GM12872 (cell line): Measurements from ENCODE around the gene SLC4A7.

Source experiments
- TF ChIP-seq, protein P1 (sequence below): IDR thresholded peaks from 3 replicates; pipeline ENCODE4 v1.5.1; 2011; ENCODE audit warnings: low read depth, mild to moderate bottlenecking, low read length, moderate library complexity; ENCODE audit not compliant: insufficient read depth

SLC4A7 gene

DNA sequence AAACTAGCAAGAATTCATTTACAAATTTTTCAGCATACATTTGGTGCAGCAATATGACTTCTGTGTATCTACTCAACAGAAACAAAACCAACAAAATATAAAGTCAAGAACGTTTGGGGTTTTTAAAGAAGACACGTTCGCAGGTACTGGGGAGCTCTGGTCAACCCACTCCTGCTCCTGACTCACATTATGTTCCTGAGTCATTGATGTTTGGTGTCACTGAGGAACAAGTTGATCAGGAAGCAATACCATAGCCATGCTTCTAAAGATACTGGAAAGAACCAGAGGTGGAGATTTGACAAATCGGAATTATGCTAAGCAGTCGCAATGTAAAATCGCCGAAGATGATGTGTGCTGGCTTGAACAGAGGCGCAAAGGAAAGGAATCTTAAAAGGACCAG, 22.0 kb downstream of the SLC4A7 start:
- TF ChIP-seq, protein P1, sequence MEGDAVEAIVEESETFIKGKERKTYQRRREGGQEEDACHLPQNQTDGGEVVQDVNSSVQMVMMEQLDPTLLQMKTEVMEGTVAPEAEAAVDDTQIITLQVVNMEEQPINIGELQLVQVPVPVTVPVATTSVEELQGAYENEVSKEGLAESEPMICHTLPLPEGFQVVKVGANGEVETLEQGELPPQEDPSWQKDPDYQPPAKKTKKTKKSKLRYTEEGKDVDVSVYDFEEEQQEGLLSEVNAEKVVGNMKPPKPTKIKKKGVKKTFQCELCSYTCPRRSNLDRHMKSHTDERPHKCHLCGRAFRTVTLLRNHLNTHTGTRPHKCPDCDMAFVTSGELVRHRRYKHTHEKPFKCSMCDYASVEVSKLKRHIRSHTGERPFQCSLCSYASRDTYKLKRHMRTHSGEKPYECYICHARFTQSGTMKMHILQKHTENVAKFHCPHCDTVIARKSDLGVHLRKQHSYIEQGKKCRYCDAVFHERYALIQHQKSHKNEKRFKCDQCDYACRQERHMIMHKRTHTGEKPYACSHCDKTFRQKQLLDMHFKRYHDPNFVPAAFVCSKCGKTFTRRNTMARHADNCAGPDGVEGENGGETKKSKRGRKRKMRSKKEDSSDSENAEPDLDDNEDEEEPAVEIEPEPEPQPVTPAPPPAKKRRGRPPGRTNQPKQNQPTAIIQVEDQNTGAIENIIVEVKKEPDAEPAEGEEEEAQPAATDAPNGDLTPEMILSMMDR: no peak

DNA sequence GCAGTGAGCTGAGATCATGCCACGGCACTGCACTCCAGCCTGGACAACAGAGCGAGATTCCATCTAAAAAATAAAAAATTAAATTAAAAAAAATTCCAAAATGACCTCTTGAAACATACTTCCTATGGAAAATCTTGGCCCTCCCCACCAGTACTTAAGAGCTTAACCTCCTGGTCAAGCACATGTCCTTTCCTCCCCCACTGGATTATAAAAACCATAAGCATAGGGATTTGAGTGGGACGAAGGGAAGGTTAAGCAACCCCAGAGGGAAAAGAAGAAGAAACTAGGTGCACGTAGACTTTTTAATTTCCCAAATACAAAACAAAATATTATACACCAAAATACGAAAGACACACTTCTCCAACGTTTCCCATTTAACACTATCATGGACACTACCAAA, 25.3 kb downstream of the SLC4A7 start:
- TF ChIP-seq, protein P1: no peak

DNA sequence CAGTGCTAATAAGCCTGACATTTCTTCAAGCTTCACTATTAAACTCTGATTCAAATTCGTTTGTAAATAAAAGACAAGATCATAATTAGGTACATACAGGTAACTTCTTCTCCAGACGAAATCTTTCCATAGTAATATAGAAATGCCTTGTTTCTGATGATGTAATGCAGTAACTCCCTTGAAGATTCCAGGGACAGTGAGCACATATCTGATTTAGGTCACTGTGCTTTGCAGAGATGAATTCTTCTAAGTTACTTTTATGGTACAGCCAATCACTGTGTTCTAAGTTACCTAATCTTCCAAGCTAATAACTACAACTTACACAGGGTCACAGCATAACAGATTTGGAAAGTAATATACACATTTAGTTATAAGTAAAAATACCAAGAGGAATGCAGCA, 27.6 kb downstream of the SLC4A7 start:
- TF ChIP-seq, protein P1: no peak

DNA sequence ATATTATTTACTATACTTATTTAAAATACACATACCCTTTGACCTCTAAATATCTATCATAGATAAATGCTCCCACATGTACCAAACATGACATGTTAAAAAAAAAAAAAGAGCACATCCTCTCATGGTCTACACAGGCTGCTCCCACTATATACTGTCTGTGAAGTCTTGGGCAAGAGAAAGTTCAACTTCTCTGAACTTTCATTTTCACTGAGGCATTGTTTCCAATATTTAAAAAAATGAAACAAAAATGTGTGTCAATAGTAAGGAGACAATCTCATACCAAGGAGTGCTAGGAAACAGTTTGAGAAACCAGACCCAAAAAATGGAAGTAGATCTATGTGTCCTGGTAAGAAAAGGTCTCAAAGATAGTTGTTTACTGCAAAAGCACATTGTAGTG, 29.3 kb downstream of the SLC4A7 start:
- TF ChIP-seq, protein P1: no peak

DNA sequence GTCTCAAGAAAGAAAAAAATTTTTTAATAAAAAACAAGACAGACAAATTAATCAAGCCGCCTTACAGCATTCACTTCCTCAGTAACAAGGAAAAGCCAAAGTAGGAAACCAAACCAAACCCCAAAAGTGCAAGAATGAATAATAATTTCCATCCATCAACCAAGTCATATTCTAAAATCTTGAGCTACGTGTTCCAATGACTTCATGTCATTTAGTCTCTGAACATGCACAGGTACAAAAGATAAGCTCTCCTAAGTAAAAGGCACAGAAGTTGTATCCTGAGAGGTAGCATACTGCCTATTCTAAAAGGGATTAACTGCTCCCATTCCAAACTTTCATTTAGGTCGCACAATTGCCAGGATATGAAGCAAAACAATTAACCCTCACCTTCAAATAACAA, 29.7 kb downstream of the SLC4A7 start:
- TF ChIP-seq, protein P1: no peak

DNA sequence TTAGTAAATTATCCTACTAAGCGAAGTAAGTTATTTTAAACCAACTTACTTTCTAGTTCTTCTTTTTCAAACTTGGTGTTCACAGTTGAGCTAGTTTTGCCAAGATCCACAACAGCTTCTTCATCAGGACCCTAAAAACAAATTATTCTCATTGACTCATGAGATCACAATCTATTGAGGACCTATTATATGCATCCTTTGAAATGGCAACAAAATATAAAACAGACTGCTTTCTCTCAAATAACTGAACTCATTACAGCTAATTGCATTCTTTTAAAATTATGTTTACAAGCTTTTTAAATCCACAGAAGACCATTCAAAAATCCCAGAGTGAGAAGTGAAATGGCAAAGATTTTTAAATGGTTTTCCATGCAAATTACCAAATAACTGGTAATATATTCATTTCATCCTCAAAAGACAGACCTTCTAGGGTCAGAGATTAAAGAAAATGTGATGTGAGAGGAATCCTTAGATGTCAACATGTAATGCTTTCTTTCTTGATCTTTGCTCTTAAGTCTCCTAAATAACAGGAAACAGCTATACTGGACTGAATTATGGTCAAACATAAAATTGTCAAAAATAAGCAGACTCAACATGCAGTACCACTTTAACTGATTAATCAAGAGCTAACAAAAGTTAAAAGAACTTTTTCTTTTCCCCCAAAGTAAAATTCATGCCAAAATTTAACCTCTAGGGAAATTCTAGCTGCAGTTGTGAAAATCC, 31.7 kb downstream of the SLC4A7 start:
- TF ChIP-seq, protein P1: no peak

DNA sequence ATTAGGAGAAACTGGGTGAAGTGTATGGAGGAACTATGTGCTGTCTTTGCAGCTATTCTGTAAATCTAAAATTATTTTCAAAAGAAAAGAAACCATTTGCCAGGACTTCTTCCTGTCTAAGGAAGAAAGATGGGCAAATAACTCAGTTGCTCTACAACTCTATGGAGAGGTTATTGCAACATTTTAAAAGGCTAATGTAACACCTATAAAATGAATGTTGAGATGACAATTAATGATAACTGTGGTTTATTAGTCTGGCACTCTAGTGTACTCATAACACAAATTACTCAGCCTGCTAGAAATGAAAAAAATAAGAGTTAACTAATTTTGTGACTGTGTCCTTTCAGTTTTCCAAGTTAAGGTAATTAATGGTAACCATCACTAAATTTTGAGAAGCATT, 32.3 kb downstream of the SLC4A7 start:
- TF ChIP-seq, protein P1: no peak
